H1 (cell line): ENCODE data around the gene PRIMA1. TPM values are rescaled to one million over a fixed set of nuclear protein-coding genes. Genes with fewer than 3 reads are reported as not detected.

Experiments used
- CEBPB ChIP-seq: IDR thresholded peaks from 2 replicates; pipeline ENCODE4 v1.6.1; 2012; ENCODE audit warnings: low read depth, low read length
- HDAC6 ChIP-seq: IDR thresholded peaks from one replicate; pipeline ENCODE4 v1.7.1; 2012; ENCODE audit warnings: low read depth, mild to moderate bottlenecking, inconsistent platforms, low read length, moderate library complexity
- POU5F1 ChIP-seq: IDR thresholded peaks from 2 replicates; pipeline ENCODE4 v1.6.1; 2011; ENCODE audit warnings: low read depth, mild to moderate bottlenecking, low read length, moderate library complexity
- RBBP5 ChIP-seq: IDR thresholded peaks from 2 replicates; pipeline ENCODE4 v1.7.1; 2012; ENCODE audit warnings: low read depth, mild to moderate bottlenecking, inconsistent platforms, low read length, moderate library complexity, borderline replicate concordance
- polyA plus RNA-seq, 7 experiments: library from polyadenylated mRNA; depleted of rRNA in 3 of 7; stranded (reverse) in 5 of 7; unstranded in 2 of 7; fragments of >200 nt in 5 of 7; fragments of 200-250 nt in 2 of 7; gene quantifications; 1 replicate in 5 of 7; 2 replicates in 1 of 7; 4 replicates in 1 of 7; pipeline versions ENCODE4 v1.2.1 to v1.2.3, GENCODE V29; 2011 to 2013; ENCODE audit warnings: missing spikeins in 2 of 7, mixed read lengths in 2 of 7
- total RNA-seq: library from RNA; stranded (reverse); fragmentation: NEBNext Ultra II Directional; extraction: Animal tissue kit (Norgen Biotek cat#: 25700); gene quantifications from 2 replicates; pipeline ENCODE4 v1.2.1, GENCODE V29; 2021
- TF ChIP-seq, protein P1 (sequence below): IDR thresholded peaks from 2 replicates; pipeline ENCODE4 v1.6.1; 2012; ENCODE audit warnings: low read length, inconsistent platforms
- TF ChIP-seq, protein P2 (sequence below), 3 experiments: IDR thresholded peaks; 1 replicate in 2 of 3; 2 replicates in 1 of 3; pipeline versions ENCODE4 v1.5.1 to v1.6.1; 2011; ENCODE audit warnings: low read length in 3 of 3, mild to moderate bottlenecking in 3 of 3, inconsistent platforms in 2 of 3, low read depth in 1 of 3, moderate library complexity in 1 of 3; ENCODE audit not compliant: insufficient read depth in 1 of 3; ENCODE audit errors: control extremely low read depth in 1 of 3
- TF ChIP-seq, protein P3 (sequence below): IDR thresholded peaks from 2 replicates; pipeline ENCODE4 v1.6.1; 2011; ENCODE audit warnings: low read depth, mild to moderate bottlenecking, low read length; ENCODE audit not compliant: insufficient read depth

PRIMA1 gene
- total and polyA plus RNA-seq, 2 of the 8 experiments (the other 6 are each of a cell fraction or from before 2014, with no cell fraction given): 2.8 to 4.5 TPM

DNA sequence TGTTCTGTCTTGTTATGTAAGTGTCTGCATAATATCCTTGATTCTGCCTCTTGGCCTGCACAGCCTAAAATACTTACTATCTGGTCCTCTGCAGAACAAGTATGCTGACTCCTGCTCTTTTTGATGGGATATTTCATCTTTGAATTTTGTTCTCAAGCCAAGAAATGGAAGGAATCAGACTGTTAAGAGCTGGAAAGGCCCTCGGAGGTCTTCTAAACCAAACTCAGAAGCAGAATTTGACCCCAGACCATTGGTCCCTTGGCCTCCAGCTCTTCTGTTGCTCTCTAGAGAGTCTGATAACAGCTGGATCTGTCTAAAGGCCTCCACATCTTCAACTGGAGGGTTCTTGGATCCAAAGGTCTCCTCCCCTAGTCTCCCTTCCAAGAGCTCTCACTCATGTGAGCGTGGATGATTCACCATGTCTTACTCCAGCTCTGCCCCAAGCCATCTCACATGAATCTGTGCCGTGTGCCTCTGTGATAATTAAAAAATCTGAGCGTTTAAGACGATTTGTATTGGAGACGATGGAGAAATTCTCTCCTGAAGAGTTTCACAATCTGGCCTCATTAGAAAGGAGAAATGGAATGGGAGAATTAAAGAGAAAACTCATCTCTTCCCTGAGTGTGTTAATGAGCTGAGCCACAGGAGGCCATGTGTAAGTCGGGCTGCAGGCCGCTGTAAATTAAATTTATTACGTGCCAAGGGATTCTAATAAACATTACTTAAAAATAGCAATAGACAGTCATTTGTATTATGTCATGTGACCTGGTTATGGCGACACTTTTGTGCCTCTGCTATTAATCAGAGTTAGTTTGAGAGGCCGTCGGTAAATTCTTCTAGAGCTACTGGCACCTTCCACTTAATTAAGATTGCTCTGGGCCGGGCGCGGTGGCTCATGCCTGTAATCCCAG, 15.4 kb upstream of the PRIMA1 start (continued):
- TF ChIP-seq, protein P1, sequence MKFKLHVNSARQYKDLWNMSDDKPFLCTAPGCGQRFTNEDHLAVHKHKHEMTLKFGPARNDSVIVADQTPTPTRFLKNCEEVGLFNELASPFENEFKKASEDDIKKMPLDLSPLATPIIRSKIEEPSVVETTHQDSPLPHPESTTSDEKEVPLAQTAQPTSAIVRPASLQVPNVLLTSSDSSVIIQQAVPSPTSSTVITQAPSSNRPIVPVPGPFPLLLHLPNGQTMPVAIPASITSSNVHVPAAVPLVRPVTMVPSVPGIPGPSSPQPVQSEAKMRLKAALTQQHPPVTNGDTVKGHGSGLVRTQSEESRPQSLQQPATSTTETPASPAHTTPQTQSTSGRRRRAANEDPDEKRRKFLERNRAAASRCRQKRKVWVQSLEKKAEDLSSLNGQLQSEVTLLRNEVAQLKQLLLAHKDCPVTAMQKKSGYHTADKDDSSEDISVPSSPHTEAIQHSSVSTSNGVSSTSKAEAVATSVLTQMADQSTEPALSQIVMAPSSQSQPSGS: no peak
- TF ChIP-seq, protein P2, sequence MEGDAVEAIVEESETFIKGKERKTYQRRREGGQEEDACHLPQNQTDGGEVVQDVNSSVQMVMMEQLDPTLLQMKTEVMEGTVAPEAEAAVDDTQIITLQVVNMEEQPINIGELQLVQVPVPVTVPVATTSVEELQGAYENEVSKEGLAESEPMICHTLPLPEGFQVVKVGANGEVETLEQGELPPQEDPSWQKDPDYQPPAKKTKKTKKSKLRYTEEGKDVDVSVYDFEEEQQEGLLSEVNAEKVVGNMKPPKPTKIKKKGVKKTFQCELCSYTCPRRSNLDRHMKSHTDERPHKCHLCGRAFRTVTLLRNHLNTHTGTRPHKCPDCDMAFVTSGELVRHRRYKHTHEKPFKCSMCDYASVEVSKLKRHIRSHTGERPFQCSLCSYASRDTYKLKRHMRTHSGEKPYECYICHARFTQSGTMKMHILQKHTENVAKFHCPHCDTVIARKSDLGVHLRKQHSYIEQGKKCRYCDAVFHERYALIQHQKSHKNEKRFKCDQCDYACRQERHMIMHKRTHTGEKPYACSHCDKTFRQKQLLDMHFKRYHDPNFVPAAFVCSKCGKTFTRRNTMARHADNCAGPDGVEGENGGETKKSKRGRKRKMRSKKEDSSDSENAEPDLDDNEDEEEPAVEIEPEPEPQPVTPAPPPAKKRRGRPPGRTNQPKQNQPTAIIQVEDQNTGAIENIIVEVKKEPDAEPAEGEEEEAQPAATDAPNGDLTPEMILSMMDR (IDR thresholded peaks at IDR 0.05; ENCODE audit: control extremely low read depth in 1 of 3, insufficient read depth in 1 of 3, low read depth in 1 of 3, low read length in 3 of 3): no peak
- TF ChIP-seq, protein P3, sequence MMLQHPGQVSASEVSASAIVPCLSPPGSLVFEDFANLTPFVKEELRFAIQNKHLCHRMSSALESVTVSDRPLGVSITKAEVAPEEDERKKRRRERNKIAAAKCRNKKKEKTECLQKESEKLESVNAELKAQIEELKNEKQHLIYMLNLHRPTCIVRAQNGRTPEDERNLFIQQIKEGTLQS: no peak
- TF ChIP-seq POU5F1: no peak
- TF ChIP-seq RBBP5: no peak
- TF ChIP-seq CEBPB: no peak
- TF ChIP-seq HDAC6: no peak
